GM23338 (cell line): Measurements from ENCODE around the gene SLC35E2B. TPM values are rescaled to one million over a fixed set of nuclear protein-coding genes. Genes with fewer than 3 reads are reported as not detected.

Experiments
- ATAC-seq: fragments of 200-7000 bp; cut with Tn5 transposase; 3 replicates; pipeline ENCODE4 v1.9.1; 2020
- DNase-seq: peaks from one replicate; pipeline ENCODE4 v3.0.0-alpha.2; 2015; ENCODE audit warnings: low spot score
- H2AFZ ChIP-seq: fragments of 200-600 bp; sonication (generic); 2 replicates; pipeline ENCODE4 v1.8.0; 2016; ENCODE audit warnings: antibody characterized with exemption, mild to moderate bottlenecking, moderate library complexity
- H3F3A ChIP-seq: fragments of 200-600 bp; sonication (generic); replicated peaks from 2 replicates; pipeline ENCODE4 v1.8.0; 2017; ENCODE audit warnings: antibody characterized with exemption, mixed run types, low read depth
- H3K27ac ChIP-seq: fragments of 200-600 bp; sonication (generic); 2 replicates; pipeline ENCODE4 v1.6.1; 2016; ENCODE audit warnings: low read depth
- H3K27me3 ChIP-seq: fragments of 200-600 bp; sonication (generic); 2 replicates; pipeline ENCODE4 v1.8.0; 2016; ENCODE audit warnings: mild to moderate bottlenecking, mixed run types, moderate library complexity; ENCODE audit not compliant: insufficient read depth
- H3K36me3 ChIP-seq: fragments of 200-600 bp; sonication (generic); 2 replicates; pipeline ENCODE4 v1.8.0; 2016; ENCODE audit warnings: mild to moderate bottlenecking; ENCODE audit not compliant: insufficient read depth
- H3K4me1 ChIP-seq: fragments of 200-600 bp; sonication (generic); 2 replicates; pipeline ENCODE4 v1.8.0; 2016; ENCODE audit warnings: mild to moderate bottlenecking, moderate library complexity; ENCODE audit not compliant: insufficient read depth
- H3K4me2 ChIP-seq: fragments of 200-600 bp; sonication (generic); 2 replicates; pipeline ENCODE4 v1.7.1; 2017; ENCODE audit warnings: mixed run types
- H3K4me3 ChIP-seq: fragments of 200-600 bp; sonication (generic); 2 replicates; pipeline ENCODE4 v1.6.1; 2016; ENCODE audit warnings: mixed run types
- H3K79me2 ChIP-seq: fragments of 200-600 bp; sonication (generic); replicated peaks from 2 replicates; pipeline ENCODE4 v1.8.0; 2017; ENCODE audit warnings: mild to moderate bottlenecking; ENCODE audit not compliant: insufficient read depth
- H3K9me2 ChIP-seq: fragments of 200-600 bp; sonication (generic); 2 replicates; pipeline ENCODE4 v1.8.0; 2017; ENCODE audit not compliant: insufficient read depth
- H4K20me1 ChIP-seq: fragments of 200-600 bp; sonication (generic); replicated peaks from 2 replicates; pipeline ENCODE4 v1.8.0; 2017; ENCODE audit warnings: mild to moderate bottlenecking; ENCODE audit not compliant: insufficient read depth
- H3K27ac Mint-ChIP-seq: 2 replicates; pipeline ENCODE4 v1.8.0; 2020; ENCODE audit warnings: inconsistent platforms, mild to moderate bottlenecking, moderate library complexity, mixed read lengths
- H3K27me3 Mint-ChIP-seq: 3 replicates; pipeline ENCODE4 v1.8.0; 2022; ENCODE audit warnings: low read depth, mild to moderate bottlenecking, moderate library complexity, mixed read lengths, inconsistent platforms; ENCODE audit not compliant: insufficient read depth, poor library complexity
- H3K36me3 Mint-ChIP-seq: 3 replicates; pipeline ENCODE4 v1.8.0; 2021; ENCODE audit warnings: low read depth, mild to moderate bottlenecking, inconsistent platforms, moderate library complexity, mixed read lengths
- H3K4me1 Mint-ChIP-seq: 3 replicates; pipeline ENCODE4 v1.8.0; 2020; ENCODE audit warnings: mild to moderate bottlenecking, inconsistent platforms, mixed read lengths
- H3K4me3 Mint-ChIP-seq: 3 replicates; pipeline ENCODE4 v1.8.0; 2021; ENCODE audit warnings: moderate library complexity, mild to moderate bottlenecking, inconsistent platforms, mixed read lengths
- H3K9me3 Mint-ChIP-seq: 3 replicates; pipeline ENCODE4 v1.8.0; 2020; ENCODE audit warnings: moderate library complexity, mild to moderate bottlenecking, inconsistent platforms, mixed read lengths
- CREB1 ChIP-seq: fragments of 250-450 bp; sonication (Bioruptor Pico); IDR thresholded peaks from 2 replicates; pipeline ENCODE4 v1.5.0; 2020; ENCODE audit warnings: low read depth, mild to moderate bottlenecking, moderate library complexity
- ETS1 ChIP-seq: IDR thresholded peaks from 2 replicates; pipeline ENCODE4 v1.6.1; 2016; ENCODE audit warnings: antibody characterized with exemption
- EZH2 ChIP-seq: fragments of 200-600 bp; sonication (generic); IDR thresholded peaks from one replicate; pipeline ENCODE4 v1.8.0; 2017; ENCODE audit warnings: antibody characterized with exemption, mild to moderate bottlenecking, low read depth; ENCODE audit not compliant: unreplicated experiment
- EZH2phosphoT487 ChIP-seq: fragments of 200-600 bp; sonication (generic); IDR thresholded peaks from one replicate; pipeline ENCODE4 v1.8.1; 2018; ENCODE audit warnings: antibody characterized with exemption; ENCODE audit not compliant: unreplicated experiment
- JUNB ChIP-seq: IDR thresholded peaks from one replicate; pipeline ENCODE4 v1.6.1; 2016; ENCODE audit warnings: antibody characterized with exemption; ENCODE audit not compliant: unreplicated experiment
- NANOG ChIP-seq: IDR thresholded peaks from 2 replicates; pipeline ENCODE4 v1.6.1; 2016; ENCODE audit warnings: antibody characterized with exemption, borderline replicate concordance
- POLR2AphosphoS5 ChIP-seq: IDR thresholded peaks from 2 replicates; pipeline ENCODE4 v1.6.1; 2016; ENCODE audit warnings: antibody characterized with exemption, low read depth
- REST ChIP-seq: IDR thresholded peaks from one replicate; pipeline ENCODE4 v1.6.1; 2018; ENCODE audit warnings: antibody characterized with exemption; ENCODE audit not compliant: unreplicated experiment
- STAT1 ChIP-seq: IDR thresholded peaks from one replicate; pipeline ENCODE4 v1.6.1; 2016; ENCODE audit warnings: antibody characterized with exemption; ENCODE audit not compliant: unreplicated experiment
- ZNF114 ChIP-seq: fragments of 250-450 bp; sonication (Bioruptor Pico); IDR thresholded peaks from 2 replicates; pipeline ENCODE4 v1.5.0; 2020; ENCODE audit warnings: mild to moderate bottlenecking, moderate library complexity
- ZNF331 ChIP-seq: fragments of 250-450 bp; sonication (Bioruptor Pico); IDR thresholded peaks from 2 replicates; pipeline ENCODE4 v1.5.0; 2020; ENCODE audit warnings: low read depth, mild to moderate bottlenecking, moderate library complexity
- ZNF462 ChIP-seq: fragments of 250-450 bp; sonication (Bioruptor Pico); IDR thresholded peaks from 2 replicates; pipeline ENCODE4 v1.5.0; 2020; ENCODE audit warnings: mild to moderate bottlenecking, moderate library complexity
- polyA plus RNA-seq: library from polyadenylated mRNA; unstranded; fragments of >200 nt; fragmentation: Nextera tagmentation; extraction: Ambion mirVana; gene quantifications from 2 replicates; pipeline ENCODE4 v1.2.1, GENCODE V29; 2016
- total RNA-seq: library from RNA; depleted of rRNA; stranded (reverse); fragments of >200 nt; shearing (Covaris generic); gene quantifications from 2 replicates; pipeline ENCODE4 v1.2.3, GENCODE V29; 2014
- TF ChIP-seq, protein P1 (sequence below), 2 experiments: fragments of 200-600 bp in 1 of 2; sonication (generic) in 1 of 2; conservative IDR thresholded peaks; 2 replicates each; pipeline versions ENCODE4 v1.5.1 to v1.6.1; 2016 to 2017; ENCODE audit warnings: antibody characterized with exemption in 2 of 2, low read depth in 2 of 2, mild to moderate bottlenecking in 2 of 2, moderate library complexity in 1 of 2

The SLC35E2B gene
- total and polyA plus RNA-seq, 2 experiments from 2014 or later, result 16.8 to 63.0 TPM

- Histone ChIP-seq H3K27me3 (no peaks in the 10 kb centered on the region), H3K4me3 (no peak overlapping the region), H3F3A (no peaks in the 10 kb centered on the region; the same call in 1 of the 2 replicates), H4K20me1 (no peaks in the 10 kb centered on the region), H3K4me1 (no peaks in the 10 kb centered on the region), H3K79me2 (peaks cover 11% of the 10 kb centered on the region; the same call in 1 of the 2 replicates), H2AFZ (no peak overlapping the region), H3K27ac (no peak overlapping the region), H3K36me3 (peaks cover 4% of the 10 kb centered on the region; the same call in 1 of the 2 replicates), H3K9me2 (no peaks in the 10 kb centered on the region), H3K4me2 (no peak overlapping the region)
- peaks cover 8% of the 10 kb centered on the region for H3K27me3 Mint-ChIP-seq
- TF ChIP-seq STAT1 (no peak), REST (no peak), CREB1 (CRISPR knock-in tag) (no peak), ZNF331 (CRISPR knock-in tag) (no peak), ZNF114 (CRISPR knock-in tag) (no peak), ETS1 (no peak), NANOG (no peak), EZH2 (no peak), EZH2phosphoT487 (no peak), JUNB (no peak), POLR2AphosphoS5 (no peak), ZNF462 (CRISPR knock-in tag) (no peak)
- TF ChIP-seq, protein P1, sequence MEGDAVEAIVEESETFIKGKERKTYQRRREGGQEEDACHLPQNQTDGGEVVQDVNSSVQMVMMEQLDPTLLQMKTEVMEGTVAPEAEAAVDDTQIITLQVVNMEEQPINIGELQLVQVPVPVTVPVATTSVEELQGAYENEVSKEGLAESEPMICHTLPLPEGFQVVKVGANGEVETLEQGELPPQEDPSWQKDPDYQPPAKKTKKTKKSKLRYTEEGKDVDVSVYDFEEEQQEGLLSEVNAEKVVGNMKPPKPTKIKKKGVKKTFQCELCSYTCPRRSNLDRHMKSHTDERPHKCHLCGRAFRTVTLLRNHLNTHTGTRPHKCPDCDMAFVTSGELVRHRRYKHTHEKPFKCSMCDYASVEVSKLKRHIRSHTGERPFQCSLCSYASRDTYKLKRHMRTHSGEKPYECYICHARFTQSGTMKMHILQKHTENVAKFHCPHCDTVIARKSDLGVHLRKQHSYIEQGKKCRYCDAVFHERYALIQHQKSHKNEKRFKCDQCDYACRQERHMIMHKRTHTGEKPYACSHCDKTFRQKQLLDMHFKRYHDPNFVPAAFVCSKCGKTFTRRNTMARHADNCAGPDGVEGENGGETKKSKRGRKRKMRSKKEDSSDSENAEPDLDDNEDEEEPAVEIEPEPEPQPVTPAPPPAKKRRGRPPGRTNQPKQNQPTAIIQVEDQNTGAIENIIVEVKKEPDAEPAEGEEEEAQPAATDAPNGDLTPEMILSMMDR (conservative IDR thresholded peaks at IDR 0.05; ENCODE audit: low read depth in 2 of 2), result no peak
- H3K4me3 Mint-ChIP-seq, result no peak overlapping the region
- no peak overlapping the region for H3K27ac Mint-ChIP-seq
- H3K4me1 Mint-ChIP-seq, result no peaks in the 10 kb centered on the region
- H3K9me3 Mint-ChIP-seq, result no peaks in the 10 kb centered on the region; the same call in 2 of the 3 replicates
- ATAC-seq (no peak), DNase-seq (no peak)
- H3K36me3 Mint-ChIP-seq, result peaks cover 43% of the 10 kb centered on the region
Observed at GRCh38 chr1:1721201-1721600, 28.6 kb upstream of the SLC35E2B start.
